Measurements from ENCODE around the gene CDKAL1. TPM values are rescaled to one million over a fixed set of nuclear protein-coding genes. Genes with fewer than 3 reads are reported as not detected.

CDKAL1 gene
- total RNA-seq, 1 donor from 2014 or later: 14.8 TPM

DNA sequence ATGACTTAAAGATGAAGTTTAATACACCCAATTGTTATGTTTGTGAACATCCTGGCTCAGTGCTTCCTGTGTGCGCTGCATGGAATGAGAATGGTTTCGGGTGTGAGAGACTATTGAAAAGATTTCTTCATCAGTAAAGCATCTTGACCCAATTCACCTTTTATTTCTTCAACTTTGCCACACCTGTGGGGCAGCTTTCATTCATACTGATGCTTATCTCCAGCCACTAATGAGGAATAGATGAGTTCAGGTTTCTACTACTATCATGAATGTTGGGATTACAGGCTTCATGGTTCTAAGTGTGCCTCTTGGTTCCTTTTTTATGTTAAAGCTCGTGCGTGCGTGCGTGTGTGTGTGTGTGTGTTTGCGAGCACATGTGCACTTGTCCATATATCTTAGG lies 685.6 kb downstream of the CDKAL1 start:
- Mint-ChIP-seq H3K36me3 (ENCODE audit: unreplicated experiment) (no peaks in the 10 kb centered on the region), H3K27ac (ENCODE audit: unreplicated experiment) (no peak overlapping the region), H3K27me3 (ENCODE audit: unreplicated experiment) (no peaks in the 10 kb centered on the region), H3K4me1 (ENCODE audit: unreplicated experiment) (no peaks in the 10 kb centered on the region), H3K4me3 (ENCODE audit: unreplicated experiment) (no peak overlapping the region), H3K9me3 (ENCODE audit: unreplicated experiment) (peaks cover 3% of the 10 kb centered on the region)
- no peak for DNase-seq (ENCODE audit: extremely low spot score, unreplicated experiment)
- TF ChIP-seq, protein P1, sequence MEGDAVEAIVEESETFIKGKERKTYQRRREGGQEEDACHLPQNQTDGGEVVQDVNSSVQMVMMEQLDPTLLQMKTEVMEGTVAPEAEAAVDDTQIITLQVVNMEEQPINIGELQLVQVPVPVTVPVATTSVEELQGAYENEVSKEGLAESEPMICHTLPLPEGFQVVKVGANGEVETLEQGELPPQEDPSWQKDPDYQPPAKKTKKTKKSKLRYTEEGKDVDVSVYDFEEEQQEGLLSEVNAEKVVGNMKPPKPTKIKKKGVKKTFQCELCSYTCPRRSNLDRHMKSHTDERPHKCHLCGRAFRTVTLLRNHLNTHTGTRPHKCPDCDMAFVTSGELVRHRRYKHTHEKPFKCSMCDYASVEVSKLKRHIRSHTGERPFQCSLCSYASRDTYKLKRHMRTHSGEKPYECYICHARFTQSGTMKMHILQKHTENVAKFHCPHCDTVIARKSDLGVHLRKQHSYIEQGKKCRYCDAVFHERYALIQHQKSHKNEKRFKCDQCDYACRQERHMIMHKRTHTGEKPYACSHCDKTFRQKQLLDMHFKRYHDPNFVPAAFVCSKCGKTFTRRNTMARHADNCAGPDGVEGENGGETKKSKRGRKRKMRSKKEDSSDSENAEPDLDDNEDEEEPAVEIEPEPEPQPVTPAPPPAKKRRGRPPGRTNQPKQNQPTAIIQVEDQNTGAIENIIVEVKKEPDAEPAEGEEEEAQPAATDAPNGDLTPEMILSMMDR (IDR thresholded peaks at IDR 0.05): no peak

DNA sequence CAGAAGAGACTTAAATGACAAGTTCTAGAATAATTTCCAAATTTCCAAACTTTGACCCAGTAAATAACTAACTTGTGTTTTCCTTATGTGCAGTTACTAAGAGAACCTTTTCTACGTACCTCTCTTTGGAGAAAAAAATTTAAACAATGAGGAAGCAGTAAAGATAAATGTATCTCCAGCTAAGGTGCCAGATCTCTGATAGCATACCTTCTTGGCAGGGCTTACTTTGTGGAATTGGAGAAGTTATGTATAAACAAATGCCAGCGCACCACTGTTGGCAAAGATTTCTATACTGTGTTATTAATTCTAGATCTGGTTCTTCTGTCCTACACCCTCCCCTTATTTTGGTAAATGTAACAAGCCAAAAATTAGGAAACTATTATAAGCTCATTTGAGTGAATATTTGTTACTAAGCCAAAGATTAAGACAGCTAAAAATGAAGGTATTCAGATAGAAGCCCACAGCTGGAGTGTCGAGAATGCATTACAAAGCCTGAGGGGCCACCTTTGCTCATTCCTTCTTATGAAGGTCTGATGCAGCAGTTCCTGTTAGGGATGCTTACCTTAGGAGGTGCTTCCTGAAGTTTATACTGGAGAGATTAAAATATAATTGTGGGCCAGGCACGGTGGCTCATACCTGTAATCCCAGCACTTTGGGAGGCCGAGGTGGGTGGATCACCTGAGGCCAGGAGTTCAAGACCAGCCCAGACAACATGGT lies 686.2 kb downstream of the CDKAL1 start:
- Mint-ChIP-seq H3K9me3 (ENCODE audit: unreplicated experiment) (peaks cover 3% of the 10 kb centered on the region), H3K4me1 (ENCODE audit: unreplicated experiment) (no peaks in the 10 kb centered on the region), H3K27me3 (ENCODE audit: unreplicated experiment) (no peaks in the 10 kb centered on the region), H3K36me3 (ENCODE audit: unreplicated experiment) (no peaks in the 10 kb centered on the region), H3K4me3 (ENCODE audit: unreplicated experiment) (no peak overlapping the region), H3K27ac (ENCODE audit: unreplicated experiment) (no peak overlapping the region)
- no peak for DNase-seq (ENCODE audit: extremely low spot score, unreplicated experiment)
- TF ChIP-seq, protein P1 (IDR thresholded peaks at IDR 0.05): no peak

DNA sequence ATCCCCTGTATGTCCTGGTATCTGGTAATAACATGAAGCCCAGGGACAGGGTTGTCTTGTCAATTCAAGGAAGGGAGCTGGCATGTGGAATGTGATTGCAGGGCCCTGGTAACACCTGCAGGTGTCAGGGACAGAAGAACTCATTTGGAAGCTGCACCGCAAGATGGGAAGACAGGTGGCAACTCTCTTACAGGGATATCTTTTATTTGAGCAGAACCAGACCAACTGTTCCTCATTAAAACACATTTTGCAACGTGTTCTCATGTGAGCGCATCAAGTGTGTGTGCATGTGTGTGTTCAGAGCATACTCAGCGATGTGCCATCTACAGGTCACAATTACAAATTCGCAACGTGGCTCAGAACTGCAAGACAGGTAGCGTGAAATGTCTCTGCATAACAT lies 688.4 kb downstream of the CDKAL1 start:
- H3K27ac Mint-ChIP-seq (ENCODE audit: unreplicated experiment): no peak overlapping the region
- H3K4me1 Mint-ChIP-seq (ENCODE audit: unreplicated experiment): peaks cover 3% of the 10 kb centered on the region
- no peaks in the 10 kb centered on the region for H3K27me3 Mint-ChIP-seq (ENCODE audit: unreplicated experiment)
- TF ChIP-seq, protein P1 (IDR thresholded peaks at IDR 0.05): no peak
- H3K36me3 Mint-ChIP-seq (ENCODE audit: unreplicated experiment): no peaks in the 10 kb centered on the region
- peaks cover 3% of the 10 kb centered on the region for H3K9me3 Mint-ChIP-seq (ENCODE audit: unreplicated experiment)
- H3K4me3 Mint-ChIP-seq (ENCODE audit: unreplicated experiment): no peak overlapping the region
- DNase-seq (ENCODE audit: extremely low spot score, unreplicated experiment): no peak

DNA sequence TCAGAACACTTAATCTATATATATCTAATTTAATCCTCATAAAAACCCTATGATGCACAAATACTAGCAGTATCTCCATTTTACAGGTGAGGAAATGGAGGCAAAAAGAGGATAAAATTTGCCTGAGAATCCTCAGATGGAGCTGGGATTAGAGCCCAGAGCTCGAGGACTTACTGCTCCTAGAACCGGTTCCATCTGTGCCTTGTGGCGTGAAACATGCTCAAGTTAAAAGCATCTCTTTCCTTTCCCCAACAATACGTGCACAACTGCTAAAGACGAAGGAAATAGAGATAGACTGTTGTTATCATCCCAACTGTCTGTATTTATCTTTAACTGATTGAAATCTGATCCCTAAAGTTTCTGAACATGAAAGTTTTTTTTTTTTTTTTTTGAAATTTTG lies 691.7 kb downstream of the CDKAL1 start:
- DNase-seq (ENCODE audit: extremely low spot score, unreplicated experiment): no peak
- H3K27ac Mint-ChIP-seq (ENCODE audit: unreplicated experiment): no peak overlapping the region
- H3K4me3 Mint-ChIP-seq (ENCODE audit: unreplicated experiment): no peak overlapping the region
- no peaks in the 10 kb centered on the region for H3K27me3 Mint-ChIP-seq (ENCODE audit: unreplicated experiment)
- peaks cover 2% of the 10 kb centered on the region for H3K36me3 Mint-ChIP-seq (ENCODE audit: unreplicated experiment)
- H3K9me3 Mint-ChIP-seq (ENCODE audit: unreplicated experiment): peaks cover 3% of the 10 kb centered on the region
- TF ChIP-seq, protein P1 (IDR thresholded peaks at IDR 0.05): no peak
- H3K4me1 Mint-ChIP-seq (ENCODE audit: unreplicated experiment): peaks cover 4% of the 10 kb centered on the region

DNA sequence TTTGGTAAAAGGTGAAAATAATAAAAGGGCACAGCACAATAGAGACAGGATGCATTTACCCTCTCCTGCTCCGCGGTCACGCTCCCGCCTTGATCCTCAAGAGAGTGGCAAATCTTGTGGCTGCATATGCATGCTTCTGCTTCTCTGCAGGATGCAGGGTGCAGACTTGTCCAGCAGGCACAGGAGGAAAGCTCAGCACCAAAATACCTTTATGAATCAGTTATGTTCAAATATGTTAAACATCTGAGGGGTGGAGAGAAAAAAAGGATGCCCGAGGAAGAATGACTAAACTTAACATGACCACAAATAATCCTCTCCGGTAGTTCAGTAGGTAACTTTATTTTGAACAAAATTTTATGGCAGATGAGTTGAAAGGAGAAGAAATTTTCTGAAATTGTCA lies 693.2 kb downstream of the CDKAL1 start:
- TF ChIP-seq, protein P1 (IDR thresholded peaks at IDR 0.05): no peak
- Mint-ChIP-seq H3K9me3 (ENCODE audit: unreplicated experiment) (peaks cover 6% of the 10 kb centered on the region), H3K4me1 (ENCODE audit: unreplicated experiment) (peaks cover 4% of the 10 kb centered on the region), H3K27me3 (ENCODE audit: unreplicated experiment) (no peaks in the 10 kb centered on the region), H3K4me3 (ENCODE audit: unreplicated experiment) (no peak overlapping the region), H3K27ac (ENCODE audit: unreplicated experiment) (no peak overlapping the region), H3K36me3 (ENCODE audit: unreplicated experiment) (peaks cover 15% of the 10 kb centered on the region)
- no peak for DNase-seq (ENCODE audit: extremely low spot score, unreplicated experiment)

Data from osteocyte (in vitro differentiated cells).